ENCODE results near the gene RPS2. TPM values are rescaled to one million over a fixed set of nuclear protein-coding genes. Genes with fewer than 3 reads are reported as not detected.
"Not testable (repeated sequence)": the region's sequence is repeated elsewhere in the genome, so short reads cannot be mapped to it uniquely, and the experiment has no call there.

Gene RPS2
- total RNA-seq, 2 donors from 2014 or later, result 2,046 to 2,467 TPM

- no peaks in the 10 kb centered on the region for H3K36me3 ChIP-seq
- intact Hi-C loops (cut with DNase I), result no loop called here
- H3K27ac ChIP-seq, result no peak overlapping the region
- DNase-seq (ENCODE audit: low spot score), result no peak
- no peak overlapping the region for H3K4me3 ChIP-seq
- peaks cover 25% of the 10 kb centered on the region for H3K27me3 ChIP-seq (replicated peaks; ENCODE audit: insufficient read depth)
- H3K4me1 ChIP-seq (replicated peaks), result no peaks in the 10 kb centered on the region
- 73% methylated on average over 5 of the region's 5 CpGs for WGBS
- no peak for TF ChIP-seq CTCF (IDR thresholded peaks at IDR 0.05)
- no peak for TF ChIP-seq POLR2AphosphoS5 (IDR thresholded peaks at IDR 0.05)
- no peak for TF ChIP-seq POLR2A (IDR thresholded peaks at IDR 0.05)
- H3K9me3 ChIP-seq, result no peaks in the 10 kb centered on the region
Observed at GRCh38 chr16:1924095-1924494, 40.5 kb downstream of the RPS2 start.

- TF ChIP-seq CTCF (IDR thresholded peaks at IDR 0.05) (peak in 1 of 4 experiments; percentile 25), POLR2A (IDR thresholded peaks at IDR 0.05) (no peak), POLR2AphosphoS5 (IDR thresholded peaks at IDR 0.05) (no peak)
- Histone ChIP-seq H3K4me1 (replicated peaks) (no peaks in the 10 kb centered on the region), H3K4me3 (no peak overlapping the region), H3K36me3 (no peaks in the 10 kb centered on the region), H3K27ac (no peak overlapping the region), H3K27me3 (replicated peaks; ENCODE audit: insufficient read depth) (peaks cover 27% of the 10 kb centered on the region), H3K9me3 (no peaks in the 10 kb centered on the region)
- DNase-seq (ENCODE audit: low spot score), result no peak
- intact Hi-C loops (cut with DNase I), result no loop called here
- WGBS, result 21% methylated on average over 23 of the region's 24 CpGs
Observed at GRCh38 chr16:1923299-1924034, 41.2 kb downstream of the RPS2 start.

GRCh38 chr16:1922357-1922756 is 42.3 kb downstream of the RPS2 start:
- H3K4me1 ChIP-seq (replicated peaks), result no peaks in the 10 kb centered on the region
- peaks cover 36% of the 10 kb centered on the region for H3K27me3 ChIP-seq (replicated peaks; ENCODE audit: insufficient read depth)
- TF ChIP-seq CTCF (IDR thresholded peaks at IDR 0.05) (no peak), POLR2A (IDR thresholded peaks at IDR 0.05) (no peak), POLR2AphosphoS5 (IDR thresholded peaks at IDR 0.05) (no peak)
- intact Hi-C loops (cut with DNase I), result no loop called here
- DNase-seq (ENCODE audit: low spot score), result no peak
- H3K9me3 ChIP-seq, result no peaks in the 10 kb centered on the region
- H3K27ac ChIP-seq, result no peak overlapping the region
- 81% methylated on average over 8 of the region's 8 CpGs for WGBS
- H3K4me3 ChIP-seq, result no peak overlapping the region
- no peaks in the 10 kb centered on the region for H3K36me3 ChIP-seq

- no peaks in the 10 kb centered on the region for H3K4me1 ChIP-seq (replicated peaks)
- no peak overlapping the region for H3K4me3 ChIP-seq
- 11% methylated on average over 15 of the region's 15 CpGs for WGBS
- DNase-seq (ENCODE audit: low spot score), result no peak
- no peak overlapping the region for H3K27ac ChIP-seq
- no peaks in the 10 kb centered on the region for H3K9me3 ChIP-seq
- peaks cover 42% of the 10 kb centered on the region for H3K27me3 ChIP-seq (replicated peaks; ENCODE audit: insufficient read depth)
- intact Hi-C loops (cut with DNase I), result no loop called here
- TF ChIP-seq POLR2A (IDR thresholded peaks at IDR 0.05) (no peak), POLR2AphosphoS5 (IDR thresholded peaks at IDR 0.05) (no peak), CTCF (IDR thresholded peaks at IDR 0.05) (no peak)
- H3K36me3 ChIP-seq, result no peaks in the 10 kb centered on the region
Observed at GRCh38 chr16:1920727-1921171, 43.9 kb downstream of the RPS2 start.

GRCh38 chr16:1920122-1920521 is 44.5 kb downstream of the RPS2 start:
- H3K27me3 ChIP-seq (replicated peaks; ENCODE audit: insufficient read depth), result peaks cover 42% of the 10 kb centered on the region
- H3K4me1 ChIP-seq (replicated peaks); H3K4me3 ChIP-seq; DNase-seq (ENCODE audit: low spot score); H3K27ac ChIP-seq; intact Hi-C loops (cut with DNase I); H3K36me3 ChIP-seq; H3K9me3 ChIP-seq: not testable (repeated sequence)
- 70% methylated on average over 21 of the region's 21 CpGs for WGBS
